PC-9 (cell line): ENCODE measurements around the gene NLGN2. TPM values are rescaled to one million over a fixed set of nuclear protein-coding genes. Genes with fewer than 3 reads are reported as not detected.

Experiments
- BruUV-seq: library from RNA; stranded (reverse); fragments of 400-500 nt; replicated peaks from 2 replicates; lab custom pipeline; 2021; lab: Mats Ljungman, UMichigan
- CTCF ChIA-PET: fragments of 300-600 bp; sonication (Branson Sonifier 250); formaldehyde crosslinking; loops from one replicate; lab custom pipeline; 2022; ENCODE audit warnings: antibody characterized with exemption; lab: Charles Lee
- POLR2A ChIA-PET: fragments of 300-600 bp; sonication (Branson Sonifier 250); formaldehyde crosslinking; loops from one replicate; lab custom pipeline; 2022; ENCODE audit warnings: antibody characterized with exemption; ENCODE audit not compliant: unreplicated experiment; lab: Charles Lee
- DNase-seq, 2 experiments: peaks; one replicate each; pipeline versions ENCODE4 v3.0.0 to v3.0.0-alpha.2; 2015 to 2022; ENCODE audit warnings: mixed read lengths in 1 of 2
- H2AFZ ChIP-seq: fragments of 200-600 bp; sonication (generic); 2 replicates; pipeline ENCODE4 v1.8.1; 2017; ENCODE audit warnings: antibody characterized with exemption
- H3F3A ChIP-seq: fragments of 200-600 bp; sonication (generic); 2 replicates; pipeline ENCODE4 v1.8.1; 2017; ENCODE audit warnings: antibody characterized with exemption, mild to moderate bottlenecking, low read depth; ENCODE audit not compliant: insufficient read depth
- H3K27ac ChIP-seq: fragments of 200-600 bp; sonication (generic); 2 replicates; pipeline ENCODE4 v1.6.1; 2016; ENCODE audit warnings: mixed run types
- H3K27me3 ChIP-seq: fragments of 200-600 bp; sonication (generic); 2 replicates; pipeline ENCODE4 v1.6.1; 2016; ENCODE audit warnings: low read depth, mixed run types; ENCODE audit not compliant: insufficient read depth
- H3K36me3 ChIP-seq: fragments of 200-600 bp; sonication (generic); 2 replicates; pipeline ENCODE4 v1.6.1; 2016; ENCODE audit warnings: low read depth, mixed run types
- H3K4me1 ChIP-seq: fragments of 200-600 bp; sonication (generic); replicated peaks from 2 replicates; pipeline ENCODE4 v1.6.1; 2016; ENCODE audit warnings: mixed run types; ENCODE audit not compliant: insufficient read depth
- H3K4me2 ChIP-seq: fragments of 200-600 bp; sonication (generic); 2 replicates; pipeline ENCODE4 v1.6.1; 2017; ENCODE audit warnings: mixed run types
- H3K4me3 ChIP-seq: fragments of 200-600 bp; sonication (generic); 2 replicates; pipeline ENCODE4 v1.6.1; 2016; ENCODE audit warnings: mixed run types
- H3K79me2 ChIP-seq: fragments of 200-600 bp; sonication (generic); 2 replicates; pipeline ENCODE4 v1.6.1; 2017; ENCODE audit warnings: low read depth, mixed run types
- H3K9me2 ChIP-seq: fragments of 200-600 bp; sonication (generic); 2 replicates; pipeline ENCODE4 v1.8.1; 2017; ENCODE audit warnings: mild to moderate bottlenecking; ENCODE audit not compliant: insufficient read depth
- H3K9me3 ChIP-seq: fragments of 200-600 bp; sonication (generic); 2 replicates; pipeline ENCODE4 v1.8.1; 2016; ENCODE audit warnings: low read depth; ENCODE audit not compliant: insufficient read depth
- H4K20me1 ChIP-seq: fragments of 200-600 bp; sonication (generic); 2 replicates; pipeline ENCODE4 v1.8.1; 2017; ENCODE audit not compliant: insufficient read depth
- EZH2 ChIP-seq: fragments of 200-600 bp; sonication (generic); IDR thresholded peaks from 2 replicates; pipeline ENCODE4 v1.8.0; 2017; ENCODE audit warnings: antibody characterized with exemption, low read depth
- intact Hi-C: fragments of 100-400 bp; cut with micrococcal nuclease; formaldehyde crosslinking; loops from one replicate; pipeline ENCODE4 v1.10.0; 2022; ENCODE audit not compliant: unreplicated experiment
- total RNA-seq: library from RNA; stranded (reverse); gene quantifications from 2 replicates; pipeline ENCODE4 v1.2.3, GENCODE V29; 2021
- TF ChIP-seq, protein P1 (sequence below): fragments of 200-600 bp; sonication (generic); conservative IDR thresholded peaks from 2 replicates; pipeline ENCODE4 v1.6.1; 2017; ENCODE audit warnings: mixed run types, antibody characterized with exemption, mild to moderate bottlenecking, moderate library complexity

NLGN2 gene
- total RNA-seq, 1 experiment from 2014 or later = 86.3 TPM

DNA sequence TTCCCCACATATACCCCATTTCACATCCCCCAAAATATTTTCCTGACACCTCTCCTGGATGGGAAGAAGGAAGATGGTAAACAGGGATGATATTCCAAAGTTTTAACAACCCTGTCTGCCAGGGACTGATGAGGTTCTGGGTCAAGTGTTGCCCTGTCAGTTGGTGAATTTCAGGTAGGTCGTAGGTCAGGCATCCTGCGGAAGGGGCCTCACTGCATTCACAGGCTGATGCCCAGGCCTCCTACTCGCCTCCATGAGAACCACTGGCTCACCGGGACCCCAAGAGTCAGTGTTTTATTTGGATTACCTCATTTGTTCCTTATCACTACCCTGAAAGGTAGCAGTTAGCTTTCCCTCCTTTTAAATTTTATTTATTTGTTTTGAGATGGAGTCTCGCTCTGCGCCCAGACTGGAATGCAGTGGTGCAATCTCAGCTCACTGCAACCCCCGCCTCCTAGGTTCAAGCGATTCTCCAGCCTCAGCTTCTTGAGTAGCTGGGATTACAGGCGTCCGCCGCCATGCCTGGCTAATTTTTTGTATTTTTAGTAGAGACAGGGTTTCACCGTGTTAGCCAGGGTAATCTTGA lies 61.3 kb downstream of the NLGN2 start:
- Histone ChIP-seq H3F3A (no peaks in the 10 kb centered on the region), H3K27me3 (no peaks in the 10 kb centered on the region), H2AFZ (no peak overlapping the region), H3K27ac (no peak overlapping the region), H3K4me1 (no peaks in the 10 kb centered on the region), H3K9me3 (no peaks in the 10 kb centered on the region), H3K9me2 (no peaks in the 10 kb centered on the region), H3K4me2 (no peak overlapping the region), H4K20me1 (no peaks in the 10 kb centered on the region), H3K79me2 (peaks cover 6% of the 10 kb centered on the region; the same call in 1 of the 2 replicates), H3K36me3 (no peaks in the 10 kb centered on the region), H3K4me3 (no peak overlapping the region)
- DNase-seq = no peak
- no TSS peak for BruUV-seq
- intact Hi-C loops = no loop called here
- CTCF ChIA-PET = no interaction called here
- POLR2A ChIA-PET = no interaction called here
- TF ChIP-seq, protein P1, sequence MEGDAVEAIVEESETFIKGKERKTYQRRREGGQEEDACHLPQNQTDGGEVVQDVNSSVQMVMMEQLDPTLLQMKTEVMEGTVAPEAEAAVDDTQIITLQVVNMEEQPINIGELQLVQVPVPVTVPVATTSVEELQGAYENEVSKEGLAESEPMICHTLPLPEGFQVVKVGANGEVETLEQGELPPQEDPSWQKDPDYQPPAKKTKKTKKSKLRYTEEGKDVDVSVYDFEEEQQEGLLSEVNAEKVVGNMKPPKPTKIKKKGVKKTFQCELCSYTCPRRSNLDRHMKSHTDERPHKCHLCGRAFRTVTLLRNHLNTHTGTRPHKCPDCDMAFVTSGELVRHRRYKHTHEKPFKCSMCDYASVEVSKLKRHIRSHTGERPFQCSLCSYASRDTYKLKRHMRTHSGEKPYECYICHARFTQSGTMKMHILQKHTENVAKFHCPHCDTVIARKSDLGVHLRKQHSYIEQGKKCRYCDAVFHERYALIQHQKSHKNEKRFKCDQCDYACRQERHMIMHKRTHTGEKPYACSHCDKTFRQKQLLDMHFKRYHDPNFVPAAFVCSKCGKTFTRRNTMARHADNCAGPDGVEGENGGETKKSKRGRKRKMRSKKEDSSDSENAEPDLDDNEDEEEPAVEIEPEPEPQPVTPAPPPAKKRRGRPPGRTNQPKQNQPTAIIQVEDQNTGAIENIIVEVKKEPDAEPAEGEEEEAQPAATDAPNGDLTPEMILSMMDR = no peak
- no peak for TF ChIP-seq EZH2

Other genes with a start within 250 kb of the NLGN2 start
- gene ASGR1, start 228.5 kb upstream of the NLGN2 start, total RNA-seq = 3.5 and 5.9 TPM in 2 replicates
- gene DLG4, start 188.0 kb upstream of the NLGN2 start, total RNA-seq = 27.1 and 32.8 TPM in 2 replicates
- gene ACADVL, start 187.9 kb upstream of the NLGN2 start, total RNA-seq = 531 and 604 TPM in 2 replicates
- 77.9 and 86.8 TPM in 2 replicates for gene DVL2, start 173.3 kb upstream of the NLGN2 start, total RNA-seq
- 64.5 and 65.8 TPM in 2 replicates for gene PHF23, start 168.4 kb upstream of the NLGN2 start, total RNA-seq
- 424 and 457 TPM in 2 replicates for gene GABARAP, start 165.4 kb upstream of the NLGN2 start, total RNA-seq
- 173 and 203 TPM in 2 replicates for gene CTDNEP1, start 156.1 kb upstream of the NLGN2 start, total RNA-seq
- 31.8 and 45.1 TPM in 2 replicates for gene ELP5, start 155.6 kb upstream of the NLGN2 start, total RNA-seq
- 390 and 442 TPM in 2 replicates for gene CLDN7, start 145.4 kb upstream of the NLGN2 start, total RNA-seq
- gene SLC2A4, start 126.1 kb upstream of the NLGN2 start, total RNA-seq = 1.5 and 1.6 TPM in 2 replicates
- gene YBX2, start 113.2 kb upstream of the NLGN2 start, total RNA-seq = 0.65 and 0.68 TPM in 2 replicates
- gene EIF5A, start 100.2 kb upstream of the NLGN2 start, total RNA-seq = 806 and 1,298 TPM in 2 replicates
- gene GPS2, start 92.5 kb upstream of the NLGN2 start, total RNA-seq = 43.5 and 61.3 TPM in 2 replicates
- gene NEURL4, start 78.5 kb upstream of the NLGN2 start, total RNA-seq = 46.5 and 57.9 TPM in 2 replicates
- 10.9 and 28.5 TPM in 2 replicates for gene ACAP1, start 71.3 kb upstream of the NLGN2 start, total RNA-seq
- 16.4 and 18.3 TPM in 2 replicates for gene KCTD11, start 55.7 kb upstream of the NLGN2 start, total RNA-seq
- gene TMEM95, start 52.7 kb upstream of the NLGN2 start, total RNA-seq = 0.45 and 0.50 TPM in 2 replicates
- gene TNK1, start 26.8 kb upstream of the NLGN2 start, total RNA-seq = 15.8 and 18.8 TPM in 2 replicates
- gene PLSCR3, start 13.3 kb upstream of the NLGN2 start, total RNA-seq = 53.0 and 64.5 TPM in 2 replicates
- 55.4 and 91.7 TPM in 2 replicates for gene TMEM256, start 3.7 kb upstream of the NLGN2 start, total RNA-seq
- gene SPEM1, start 12.5 kb downstream of the NLGN2 start, total RNA-seq = 0.83 and 1.1 TPM in 2 replicates
- 0.50 TPM in 1 of 2 replicates, not detected in the other for gene SPEM2, start 17.8 kb downstream of the NLGN2 start, total RNA-seq
- not detected in 2 replicates for gene SPEM3, start 21.0 kb downstream of the NLGN2 start, total RNA-seq
- 17.0 and 20.7 TPM in 2 replicates for gene TMEM102, start 27.6 kb downstream of the NLGN2 start, total RNA-seq
- gene FGF11, start 31.7 kb downstream of the NLGN2 start, total RNA-seq = 15.2 and 23.2 TPM in 2 replicates
- 31.9 and 53.4 TPM in 2 replicates for gene CHRNB1, start 37.2 kb downstream of the NLGN2 start, total RNA-seq
- 50.6 and 54.0 TPM in 2 replicates for gene ZBTB4, start 71.8 kb downstream of the NLGN2 start, total RNA-seq
- gene SLC35G6, start 73.6 kb downstream of the NLGN2 start, total RNA-seq = not detected in 2 replicates
- 149 and 166 TPM in 2 replicates for gene POLR2A, start 76.5 kb downstream of the NLGN2 start, total RNA-seq
- gene TNFSF12, start 141.2 kb downstream of the NLGN2 start, total RNA-seq = 14.3 and 21.5 TPM in 2 replicates
- gene TNFSF13, start 150.9 kb downstream of the NLGN2 start, total RNA-seq = 46.4 and 65.4 TPM in 2 replicates
- gene SENP3, start 154.1 kb downstream of the NLGN2 start, total RNA-seq = 68.4 and 72.4 TPM in 2 replicates
- 27.0 and 37.0 TPM in 2 replicates for gene CD68, start 171.8 kb downstream of the NLGN2 start, total RNA-seq
- 33.4 and 44.2 TPM in 2 replicates for gene MPDU1, start 176.0 kb downstream of the NLGN2 start, total RNA-seq
- gene SOX15, start 182.2 kb downstream of the NLGN2 start, total RNA-seq = 80.9 and 124 TPM in 2 replicates
- gene FXR2, start 207.1 kb downstream of the NLGN2 start, total RNA-seq = 61.5 and 63.7 TPM in 2 replicates
- 52.0 and 68.7 TPM in 2 replicates for gene SAT2, start 220.0 kb downstream of the NLGN2 start, total RNA-seq
- 0.52 and 1.0 TPM in 2 replicates for gene SHBG, start 222.3 kb downstream of the NLGN2 start, total RNA-seq
- gene ATP1B2, start 243.1 kb downstream of the NLGN2 start, total RNA-seq = 0.63 and 0.73 TPM in 2 replicates